Measurements from ENCODE around the gene NOS2.
"Not testable (repeated sequence)": the region's sequence is repeated elsewhere in the genome, so short reads cannot be mapped to it uniquely, and the experiment has no call there.

Gene NOS2

GRCh38 chr17:27743281-27743885, 56.9 kb downstream of the NOS2 start:
- no peak for TF ChIP-seq CTCF (IDR thresholded peaks at IDR 0.05; ENCODE audit: extremely low read depth, missing control alignments)

GRCh38 chr17:27741971-27742575, 58.3 kb downstream of the NOS2 start:
- TF ChIP-seq CTCF (IDR thresholded peaks at IDR 0.05; ENCODE audit: extremely low read depth, missing control alignments), result no peak
- no peak for DNase-seq (ENCODE audit: low spot score)

More at GRCh38 chr17:27743281-27743885, 56.9 kb downstream of the NOS2 start:
- DNase-seq (ENCODE audit: low spot score), result no peak

DNA sequence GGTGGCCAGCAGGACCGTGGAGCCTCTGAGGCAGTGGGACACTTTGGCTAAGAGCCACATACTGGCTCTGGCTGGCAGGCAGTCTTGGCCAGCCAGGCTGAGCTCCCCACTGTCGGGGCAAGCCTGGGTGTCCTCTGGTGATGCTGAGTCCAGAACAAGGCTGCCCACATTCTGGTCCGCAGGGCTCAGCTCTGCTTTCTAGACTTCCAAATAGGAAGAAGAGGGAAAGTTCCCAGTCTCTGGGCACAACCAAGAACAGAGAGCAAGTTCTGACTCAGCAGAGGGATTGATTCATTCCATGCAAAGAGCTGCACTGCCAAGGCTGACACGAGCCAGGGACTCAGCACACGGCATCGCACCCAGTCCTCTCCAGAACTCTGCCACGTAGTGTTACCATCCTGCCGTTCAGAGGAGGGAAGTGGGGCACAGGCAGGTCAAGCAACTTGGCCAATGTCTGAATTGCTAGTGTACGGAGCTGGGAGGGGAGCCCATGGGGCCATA, 58.9 kb downstream of the NOS2 start:
- DNase-seq (ENCODE audit: low spot score), result no peak
- no peak for TF ChIP-seq CTCF (IDR thresholded peaks at IDR 0.05; ENCODE audit: extremely low read depth, missing control alignments)

- DNase-seq (ENCODE audit: low spot score), result not testable (repeated sequence)
Measured at GRCh38 chr17:27740541-27740940, 59.8 kb downstream of the NOS2 start.

- no peak for TF ChIP-seq CTCF (IDR thresholded peaks at IDR 0.05; ENCODE audit: extremely low read depth, missing control alignments)
- no peak for DNase-seq (ENCODE audit: low spot score)
Measured at GRCh38 chr17:27733773-27734172, 66.6 kb downstream of the NOS2 start.

- DNase-seq (ENCODE audit: low spot score), result not testable (repeated sequence)
Measured at GRCh38 chr17:27732746-27733145, 67.6 kb downstream of the NOS2 start.

DNA sequence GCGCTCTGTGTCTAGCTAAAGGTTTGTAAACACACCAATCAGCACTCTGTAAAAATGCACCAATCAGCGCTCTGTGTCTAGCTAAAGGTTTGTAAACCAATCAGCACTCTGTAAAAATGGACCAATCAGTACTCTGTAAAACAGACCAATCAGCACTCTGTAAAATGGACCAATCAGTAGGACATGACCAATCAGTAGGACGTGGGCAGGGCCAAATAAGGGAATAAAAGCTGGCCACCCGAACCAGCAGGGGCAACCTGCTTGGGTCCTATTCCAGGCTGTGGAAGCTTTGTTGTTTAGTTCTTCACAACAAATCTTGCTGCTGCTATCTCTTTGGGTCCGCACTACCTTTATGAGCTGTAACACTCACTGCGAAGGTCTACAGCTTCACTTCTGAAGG, 74.3 kb downstream of the NOS2 start:
- DNase-seq (ENCODE audit: low spot score), result not testable (repeated sequence)

DNA sequence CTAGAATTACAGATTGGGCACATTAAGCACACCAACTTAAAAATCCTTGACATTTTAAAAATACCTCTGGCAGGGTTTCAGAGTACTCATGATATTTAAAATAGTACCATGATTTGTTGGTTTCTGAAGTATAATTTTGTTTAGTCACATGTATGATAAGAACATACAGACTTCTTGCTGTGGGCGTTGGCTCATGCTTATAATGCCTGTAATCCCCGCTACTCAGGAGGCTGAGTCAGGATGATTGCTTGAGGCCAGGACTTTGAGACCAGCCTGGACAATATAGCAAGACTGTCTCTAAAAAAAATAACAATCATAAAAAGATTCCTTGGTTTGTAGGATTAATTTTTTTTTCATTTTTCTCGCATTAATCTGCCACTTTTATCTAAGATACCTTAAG, 78.5 kb downstream of the NOS2 start:
- DNase-seq (ENCODE audit: low spot score), result no peak
- no peak for TF ChIP-seq CTCF (IDR thresholded peaks at IDR 0.05; ENCODE audit: extremely low read depth, missing control alignments)

All from GM20000 (cell line).